Gastroesophageal sphincter (tissue), 3 donors: Measurements from ENCODE around the gene CPHXL.

Source experiments
- CTCF ChIP-seq, 4 experiments: fragments of 200-600 bp in 2 of 4; fragments of 450-650 bp in 2 of 4; sonication (generic) in 1 of 4; IDR thresholded peaks; one replicate each; pipeline ENCODE4 v1.5.1; 2017 to 2019; ENCODE audit warnings: antibody characterized with exemption in 4 of 4, mild to moderate bottlenecking in 2 of 4, moderate library complexity in 2 of 4
- POLR2A ChIP-seq, 2 donors: fragments of 450-650 bp; IDR thresholded peaks; one replicate each; pipeline ENCODE4 v1.6.1; 2017; ENCODE audit warnings: antibody characterized with exemption in 2 of 2, mild to moderate bottlenecking in 2 of 2, moderate library complexity in 1 of 2
- POLR2AphosphoS5 ChIP-seq: sonication (generic); formaldehyde crosslinking; IDR thresholded peaks from one replicate; pipeline ENCODE4 v1.6.1; 2017; ENCODE audit warnings: antibody characterized with exemption

GRCh38 chr16:75770051-75770450 lies 43.8 kb upstream of the CPHXL start:
- TF ChIP-seq CTCF (IDR thresholded peaks at IDR 0.05): no peak
- no peak for TF ChIP-seq POLR2A (IDR thresholded peaks at IDR 0.05)
- TF ChIP-seq POLR2AphosphoS5: no peak
